LNCaP clone FGC (cell line): ENCODE measurements around the gene PHAF1.

Experiments
- DNase-seq: peaks from one replicate; pipeline ENCODE4 v3.0.0-alpha.2; 2011; ENCODE audit warnings: low read depth
- H3K4me3 ChIP-seq: 2 replicates; pipeline ENCODE4 v1.5.1; 2011; ENCODE audit warnings: mild to moderate bottlenecking, low read depth, low read length, control low read depth
- CTCF ChIP-seq: IDR thresholded peaks from 2 replicates; pipeline ENCODE4 v1.5.1; 2012; ENCODE audit warnings: mild to moderate bottlenecking; ENCODE audit not compliant: control insufficient read depth, insufficient read depth; ENCODE audit errors: extremely low read depth

The PHAF1 gene

GRCh38 chr16:67146523-67147357, 37.0 kb downstream of the PHAF1 start:
- H3K4me3 ChIP-seq = no peak overlapping the region
- DNase-seq = no peak

GRCh38 chr16:67147437-67148140, 37.8 kb downstream of the PHAF1 start:
- no peak for DNase-seq
- H3K4me3 ChIP-seq = no peak overlapping the region
- no peak for TF ChIP-seq CTCF

More at GRCh38 chr16:67146523-67147357, 37.0 kb downstream of the PHAF1 start:
- TF ChIP-seq CTCF = no peak

GRCh38 chr16:67148221-67148620, 38.5 kb downstream of the PHAF1 start:
- no peak for TF ChIP-seq CTCF
- no peak for DNase-seq
- no peak overlapping the region for H3K4me3 ChIP-seq

- H3K4me3 ChIP-seq = no peak overlapping the region
- TF ChIP-seq CTCF = no peak
- DNase-seq = no peak
Observed at GRCh38 chr16:67148656-67149275, 39.0 kb downstream of the PHAF1 start.

GRCh38 chr16:67149276-67150046, 39.7 kb downstream of the PHAF1 start:
- no peak overlapping the region for H3K4me3 ChIP-seq
- TF ChIP-seq CTCF = no peak
- DNase-seq = no peak

- no peak for DNase-seq
- no peak for TF ChIP-seq CTCF
- no peak overlapping the region for H3K4me3 ChIP-seq
Observed at GRCh38 chr16:67150047-67150832, 40.5 kb downstream of the PHAF1 start.
